GM13977 (cell line): ENCODE measurements around the gene CDC25C.

Source experiments
- DNase-seq: peaks from one replicate; pipeline ENCODE4 v3.0.0; 2012; ENCODE audit warnings: low spot score
- in situ Hi-C: fragments of 300-500 bp; cut with MboI; formaldehyde crosslinking; loops from one replicate; pipeline ENCODE4 v1.12.0; 2022; ENCODE audit warnings: low sequenced_read_pairs, low pct_unique_long_range_greater_than_20kb, mixed read lengths, inconsistent platforms; ENCODE audit not compliant: unreplicated experiment
- TF ChIP-seq, protein P1 (sequence below): IDR thresholded peaks from 2 replicates; pipeline ENCODE4 v1.5.1; 2012; ENCODE audit warnings: mild to moderate bottlenecking, control low read depth; ENCODE audit not compliant: insufficient read depth; ENCODE audit errors: extremely low read depth, missing control alignments

Gene CDC25C

DNA sequence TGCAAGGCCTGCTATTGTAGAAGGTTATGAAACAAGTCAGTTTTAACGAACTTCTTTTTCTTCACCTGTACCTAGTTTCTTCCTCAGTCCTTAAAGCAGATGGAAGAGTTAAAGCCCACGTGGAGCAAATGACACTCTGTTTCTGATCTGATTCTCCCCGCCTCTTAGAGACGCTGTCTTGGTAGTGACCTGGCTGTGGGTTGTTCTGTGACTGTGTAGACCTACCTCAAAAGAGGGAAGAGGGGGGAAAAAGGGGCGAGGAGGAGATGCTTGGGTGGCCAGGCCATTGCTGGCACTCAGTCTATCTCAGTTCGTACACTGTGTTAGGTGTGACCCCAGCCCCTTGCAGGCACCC is 57.8 kb downstream of the CDC25C start:
- DNase-seq, result no peak
- in situ Hi-C loops, result no loop called here
- TF ChIP-seq, protein P1, sequence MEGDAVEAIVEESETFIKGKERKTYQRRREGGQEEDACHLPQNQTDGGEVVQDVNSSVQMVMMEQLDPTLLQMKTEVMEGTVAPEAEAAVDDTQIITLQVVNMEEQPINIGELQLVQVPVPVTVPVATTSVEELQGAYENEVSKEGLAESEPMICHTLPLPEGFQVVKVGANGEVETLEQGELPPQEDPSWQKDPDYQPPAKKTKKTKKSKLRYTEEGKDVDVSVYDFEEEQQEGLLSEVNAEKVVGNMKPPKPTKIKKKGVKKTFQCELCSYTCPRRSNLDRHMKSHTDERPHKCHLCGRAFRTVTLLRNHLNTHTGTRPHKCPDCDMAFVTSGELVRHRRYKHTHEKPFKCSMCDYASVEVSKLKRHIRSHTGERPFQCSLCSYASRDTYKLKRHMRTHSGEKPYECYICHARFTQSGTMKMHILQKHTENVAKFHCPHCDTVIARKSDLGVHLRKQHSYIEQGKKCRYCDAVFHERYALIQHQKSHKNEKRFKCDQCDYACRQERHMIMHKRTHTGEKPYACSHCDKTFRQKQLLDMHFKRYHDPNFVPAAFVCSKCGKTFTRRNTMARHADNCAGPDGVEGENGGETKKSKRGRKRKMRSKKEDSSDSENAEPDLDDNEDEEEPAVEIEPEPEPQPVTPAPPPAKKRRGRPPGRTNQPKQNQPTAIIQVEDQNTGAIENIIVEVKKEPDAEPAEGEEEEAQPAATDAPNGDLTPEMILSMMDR, result no peak

GRCh38 chr5:138272681-138273080 is 58.9 kb downstream of the CDC25C start:
- TF ChIP-seq, protein P1, result no peak
- in situ Hi-C loops, result no loop called here
- DNase-seq, result no peak

DNA sequence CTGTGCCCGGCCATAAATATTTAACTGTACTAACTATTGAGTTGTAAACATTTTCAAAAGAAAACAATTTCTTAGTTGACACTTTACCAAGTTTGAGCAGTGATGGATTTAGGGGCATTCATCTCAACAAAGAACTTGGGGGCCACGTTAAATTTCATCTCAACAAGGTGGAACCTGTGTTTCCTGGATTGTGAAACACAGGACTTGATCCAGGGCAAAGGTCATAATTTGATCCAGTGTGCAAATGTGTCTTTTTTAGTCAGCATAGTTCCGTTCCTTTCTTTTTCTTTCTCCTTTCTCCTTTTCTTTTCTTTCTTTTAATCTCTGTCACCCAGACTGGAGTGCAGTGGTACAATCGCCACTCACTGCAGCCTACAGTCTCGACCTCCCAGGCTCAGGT is 60.3 kb downstream of the CDC25C start:
- TF ChIP-seq, protein P1, result no peak
- in situ Hi-C loops, result no loop called here
- DNase-seq, result no peak

GRCh38 chr5:138264183-138264582 is 67.4 kb downstream of the CDC25C start:
- no peak for DNase-seq
- TF ChIP-seq, protein P1, result no peak
- in situ Hi-C loops, result no loop called here

DNA sequence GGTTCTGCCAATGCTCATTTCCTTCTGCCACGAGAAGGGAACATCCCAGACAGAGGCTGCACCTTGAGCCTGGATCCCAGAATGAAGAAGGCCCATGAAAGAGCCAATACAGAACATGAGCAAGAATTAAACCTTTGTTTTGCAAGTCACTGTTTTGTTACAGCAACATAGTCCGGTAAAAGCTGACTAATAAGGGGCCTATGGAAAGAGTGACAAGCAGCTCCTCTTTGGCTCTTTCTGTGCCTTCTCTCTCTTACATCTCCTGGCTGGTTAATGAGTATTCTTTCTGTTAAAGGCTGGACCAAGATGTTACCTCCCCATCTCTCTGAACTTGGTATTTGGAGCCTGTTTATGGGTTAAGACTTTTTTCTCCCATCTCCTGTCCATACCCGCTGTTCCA is 68.0 kb downstream of the CDC25C start:
- TF ChIP-seq, protein P1, result no peak
- DNase-seq, result no peak
- in situ Hi-C loops, result no loop called here

DNA sequence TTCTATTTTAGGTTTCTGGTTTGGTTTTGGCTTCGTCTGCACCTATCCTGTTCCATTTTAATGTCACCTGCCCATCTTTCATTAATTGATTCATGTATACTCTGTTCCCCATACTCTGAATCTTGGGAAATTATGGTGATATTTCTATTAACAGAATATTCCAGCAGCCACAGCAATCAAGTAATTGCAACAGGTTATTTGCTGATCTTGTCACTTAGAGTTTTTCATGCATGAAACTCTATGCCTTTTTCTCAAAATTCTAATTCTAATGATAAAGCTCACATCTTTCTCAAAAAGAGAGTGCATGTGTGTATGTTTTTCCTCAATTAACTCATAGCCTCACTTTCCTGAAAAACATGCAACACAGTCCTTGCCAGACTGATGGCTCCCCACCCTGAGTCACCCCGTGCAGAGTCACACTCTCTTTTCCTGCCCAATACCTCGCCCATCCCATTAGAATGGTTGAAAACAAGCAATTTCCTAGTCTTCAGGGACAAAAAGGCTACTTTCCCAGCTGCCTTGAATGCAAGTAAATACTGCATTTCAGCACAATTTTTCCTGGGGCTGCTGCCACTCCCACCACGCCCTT is 72.8 kb downstream of the CDC25C start:
- in situ Hi-C loops, result no loop called here
- TF ChIP-seq, protein P1, result no peak
- DNase-seq, result no peak

- TF ChIP-seq, protein P1, result no peak
- DNase-seq, result no peak
- in situ Hi-C loops, result no loop called here
These were observed 74.0 kb downstream of the CDC25C start for GRCh38 chr5:138257583-138257982.
